Breast epithelium (tissue), 4 donors: ENCODE measurements around the gene RPSA. TPM values are rescaled to one million over a fixed set of nuclear protein-coding genes. Genes with fewer than 3 reads are reported as not detected.

ENCODE experiments used
- DNase-seq, 2 donors: peaks; one replicate each; pipeline ENCODE4 v3.0.0-alpha.2; 2019; ENCODE audit warnings: low spot score in 2 of 2
- H3K27ac ChIP-seq, 2 donors: fragments of 200-600 bp; sonication (generic) in 1 of 2; one replicate each; pipeline ENCODE4 v1.5.1; 2016 to 2019; ENCODE audit warnings: mild to moderate bottlenecking in 1 of 2
- H3K27me3 ChIP-seq, 2 donors: fragments of 200-600 bp; sonication (generic) in 1 of 2; one replicate each; pipeline versions ENCODE4 v1.5.1 to v1.6.0; 2017 to 2019; ENCODE audit warnings: control low read depth in 1 of 2, mild to moderate bottlenecking in 1 of 2
- H3K36me3 ChIP-seq: fragments of 200-600 bp; one replicate; pipeline ENCODE4 v1.5.1; 2019
- H3K4me1 ChIP-seq, 2 donors: fragments of 200-600 bp; sonication (generic); one replicate each; pipeline ENCODE4 v1.5.1; 2016 to 2019; ENCODE audit warnings: control low read depth in 1 of 2
- H3K4me3 ChIP-seq, 3 donors: fragments of 200-600 bp; sonication (generic); 1 replicate in 2 of 3; 2 replicates in 1 of 3; pipeline ENCODE4 v1.5.1; 2016 to 2019; ENCODE audit warnings: mild to moderate bottlenecking in 3 of 3, moderate library complexity in 2 of 3
- H3K9me3 ChIP-seq, 2 donors: fragments of 200-600 bp; sonication (generic) in 1 of 2; one replicate each; pipeline ENCODE4 v1.5.1; 2016 to 2019; ENCODE audit warnings: control low read depth in 1 of 2
- POLR2A ChIP-seq: fragments of 450-650 bp; IDR thresholded peaks from one replicate; pipeline ENCODE4 v1.6.1; 2016; ENCODE audit warnings: antibody characterized with exemption, mild to moderate bottlenecking, moderate library complexity
- POLR2AphosphoS5 ChIP-seq, 3 donors: sonication (generic); formaldehyde crosslinking; IDR thresholded peaks; one replicate each; pipeline ENCODE4 v1.6.1; 2017; ENCODE audit warnings: antibody characterized with exemption in 3 of 3
- intact Hi-C: fragments of 100-400 bp; cut with DNase I; formaldehyde crosslinking; loops from one replicate; pipeline ENCODE4 v1.15.1; 2023; ENCODE audit warnings: low total_unique reads
- total RNA-seq, 3 donors: library from RNA; depleted of rRNA; stranded (reverse); fragments of >200 nt; gene quantifications; one replicate each; pipeline ENCODE4 v1.1.0, GENCODE V29; 2016
- TF ChIP-seq, protein P1 (sequence below), 3 donors: fragments of 450-650 bp; IDR thresholded peaks; one replicate each; pipeline ENCODE4 v1.5.1; 2016 to 2017; ENCODE audit warnings: antibody characterized with exemption in 3 of 3, mild to moderate bottlenecking in 3 of 3, moderate library complexity in 3 of 3

RPSA gene
- total RNA-seq, 3 donors from 2014 or later: 852 to 1,731 (median 1,290) TPM

DNA sequence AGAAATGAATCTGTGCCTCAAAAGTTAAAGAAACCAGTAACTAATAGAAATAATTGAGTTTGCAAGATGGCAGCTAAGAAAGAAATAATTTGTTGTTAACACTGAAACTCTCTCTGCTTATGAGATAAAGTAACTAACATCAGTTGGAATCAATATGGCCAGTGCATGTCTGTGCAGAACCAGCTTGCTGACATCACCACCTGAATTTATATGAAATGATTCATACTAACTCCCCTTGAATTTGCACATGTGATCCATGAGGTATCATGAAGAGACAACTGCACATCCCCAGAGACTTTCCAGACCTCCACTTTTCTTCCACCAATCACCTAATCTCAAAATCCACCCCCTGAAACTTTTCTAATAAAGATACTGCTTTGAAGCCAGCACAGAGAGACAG, 33.7 kb upstream of the RPSA start:
- Histone ChIP-seq H3K4me3 (no peak overlapping the region), H3K27me3 (no peaks in the 10 kb centered on the region), H3K9me3 (peaks cover 0 to 6% of the 10 kb centered on the region in 2 donors), H3K36me3 (no peaks in the 10 kb centered on the region), H3K27ac (no peak overlapping the region), H3K4me1 (no peaks in the 10 kb centered on the region)
- intact Hi-C loops: no loop called here
- TF ChIP-seq POLR2AphosphoS5 (IDR thresholded peaks at IDR 0.05): no peak
- no peak for DNase-seq

DNA sequence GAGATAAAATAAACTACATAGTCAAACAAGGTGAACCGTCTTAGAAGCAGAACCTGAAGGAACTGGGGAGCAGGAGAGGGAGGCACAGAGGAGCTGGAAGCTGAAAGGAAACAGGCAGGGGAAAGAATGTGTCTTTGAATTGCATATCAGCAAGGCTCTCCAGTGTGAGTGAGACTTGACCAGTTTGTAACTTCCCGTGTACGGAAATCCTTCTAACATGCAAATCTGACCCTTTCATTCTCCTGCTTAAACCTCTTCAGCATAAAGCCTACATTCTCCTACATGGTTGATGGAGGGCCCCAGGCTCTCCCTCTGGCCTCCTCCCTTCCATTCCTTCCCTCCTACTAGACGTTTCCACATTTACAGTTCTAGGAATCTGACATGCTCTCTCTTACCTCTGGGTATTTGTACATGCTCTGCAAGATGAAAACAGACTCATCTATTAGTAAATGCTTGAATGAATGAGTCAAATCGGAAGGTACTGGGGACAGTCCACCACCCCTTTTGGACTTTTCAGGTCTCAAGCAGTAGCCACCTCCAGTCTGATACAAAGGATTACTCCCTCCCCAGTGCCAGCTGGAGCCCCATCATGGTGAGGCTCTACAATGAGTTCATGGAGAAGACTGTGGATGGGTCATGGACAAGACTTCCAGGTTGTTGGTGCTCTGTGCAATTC, 29.4 kb upstream of the RPSA start:
- TF ChIP-seq POLR2AphosphoS5 (IDR thresholded peaks at IDR 0.05) (no peak), POLR2A (no peak)
- TF ChIP-seq, protein P1, sequence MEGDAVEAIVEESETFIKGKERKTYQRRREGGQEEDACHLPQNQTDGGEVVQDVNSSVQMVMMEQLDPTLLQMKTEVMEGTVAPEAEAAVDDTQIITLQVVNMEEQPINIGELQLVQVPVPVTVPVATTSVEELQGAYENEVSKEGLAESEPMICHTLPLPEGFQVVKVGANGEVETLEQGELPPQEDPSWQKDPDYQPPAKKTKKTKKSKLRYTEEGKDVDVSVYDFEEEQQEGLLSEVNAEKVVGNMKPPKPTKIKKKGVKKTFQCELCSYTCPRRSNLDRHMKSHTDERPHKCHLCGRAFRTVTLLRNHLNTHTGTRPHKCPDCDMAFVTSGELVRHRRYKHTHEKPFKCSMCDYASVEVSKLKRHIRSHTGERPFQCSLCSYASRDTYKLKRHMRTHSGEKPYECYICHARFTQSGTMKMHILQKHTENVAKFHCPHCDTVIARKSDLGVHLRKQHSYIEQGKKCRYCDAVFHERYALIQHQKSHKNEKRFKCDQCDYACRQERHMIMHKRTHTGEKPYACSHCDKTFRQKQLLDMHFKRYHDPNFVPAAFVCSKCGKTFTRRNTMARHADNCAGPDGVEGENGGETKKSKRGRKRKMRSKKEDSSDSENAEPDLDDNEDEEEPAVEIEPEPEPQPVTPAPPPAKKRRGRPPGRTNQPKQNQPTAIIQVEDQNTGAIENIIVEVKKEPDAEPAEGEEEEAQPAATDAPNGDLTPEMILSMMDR (IDR thresholded peaks at IDR 0.05): no peak
- H3K27ac ChIP-seq: no peak overlapping the region

GRCh38 chr3:39378088-39378487, 28.4 kb upstream of the RPSA start:
- Histone ChIP-seq H3K9me3 (no peaks in the 10 kb centered on the region), H3K36me3 (no peaks in the 10 kb centered on the region), H3K4me1 (no peaks in the 10 kb centered on the region), H3K27ac (no peak overlapping the region), H3K4me3 (no peak overlapping the region), H3K27me3 (no peaks in the 10 kb centered on the region)
- TF ChIP-seq POLR2A: no peak
- TF ChIP-seq, protein P1 (IDR thresholded peaks at IDR 0.05): peak in 2 of 3 donors; percentile 36 to 47
- TF ChIP-seq POLR2AphosphoS5 (IDR thresholded peaks at IDR 0.05): no peak
- no peak for DNase-seq
- intact Hi-C loops: no loop called here

More for the DNA sequence above, 29.4 kb upstream of the RPSA start:
- H3K9me3 ChIP-seq: no peaks in the 10 kb centered on the region
- no peak for DNase-seq
- no peak overlapping the region for H3K4me3 ChIP-seq
- no peaks in the 10 kb centered on the region for H3K4me1 ChIP-seq
- no peaks in the 10 kb centered on the region for H3K27me3 ChIP-seq
- H3K36me3 ChIP-seq: no peaks in the 10 kb centered on the region
- intact Hi-C loops: no loop called here

GRCh38 chr3:39378957-39379777, 27.4 kb upstream of the RPSA start:
- intact Hi-C loops: no loop called here
- Histone ChIP-seq H3K4me3 (no peak overlapping the region), H3K36me3 (no peaks in the 10 kb centered on the region), H3K27me3 (no peaks in the 10 kb centered on the region), H3K4me1 (no peaks in the 10 kb centered on the region), H3K9me3 (no peaks in the 10 kb centered on the region), H3K27ac (no peak overlapping the region)
- no peak for TF ChIP-seq POLR2A
- TF ChIP-seq, protein P1 (IDR thresholded peaks at IDR 0.05): no peak
- no peak for TF ChIP-seq POLR2AphosphoS5 (IDR thresholded peaks at IDR 0.05)
- no peak for DNase-seq

DNA sequence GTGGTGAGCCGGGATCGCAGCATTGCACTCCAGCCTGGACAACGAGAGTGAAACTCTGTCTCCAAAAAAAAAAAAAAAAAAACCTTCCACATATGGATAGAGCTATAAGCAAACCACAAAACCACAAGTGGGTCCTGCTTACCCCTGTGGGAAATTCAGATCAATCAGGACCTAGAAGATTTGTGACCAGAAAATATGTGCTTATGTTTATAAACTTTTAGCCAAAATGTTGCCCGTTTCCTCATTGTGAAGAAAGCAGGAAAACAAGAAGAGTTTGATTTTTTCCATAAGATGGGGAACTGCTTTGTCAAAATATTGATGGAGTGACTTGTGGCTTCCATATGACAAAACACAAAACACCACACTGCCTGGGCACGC, 26.8 kb upstream of the RPSA start:
- H3K4me3 ChIP-seq: no peak overlapping the region
- no peaks in the 10 kb centered on the region for H3K36me3 ChIP-seq
- intact Hi-C loops: no loop called here
- H3K4me1 ChIP-seq: no peaks in the 10 kb centered on the region
- TF ChIP-seq, protein P1 (IDR thresholded peaks at IDR 0.05): no peak
- TF ChIP-seq POLR2A (no peak), POLR2AphosphoS5 (IDR thresholded peaks at IDR 0.05) (no peak)
- H3K27ac ChIP-seq: no peak overlapping the region
- no peaks in the 10 kb centered on the region for H3K9me3 ChIP-seq
- no peak for DNase-seq
- H3K27me3 ChIP-seq: no peaks in the 10 kb centered on the region
